NAMALWA (cell line): Measurements from ENCODE around the gene NAALADL2.

Experiments
- DNase-seq: peaks from one replicate; pipeline ENCODE4 v3.0.0-alpha.2; 2015; ENCODE audit warnings: low spot score

NAALADL2 gene

DNA sequence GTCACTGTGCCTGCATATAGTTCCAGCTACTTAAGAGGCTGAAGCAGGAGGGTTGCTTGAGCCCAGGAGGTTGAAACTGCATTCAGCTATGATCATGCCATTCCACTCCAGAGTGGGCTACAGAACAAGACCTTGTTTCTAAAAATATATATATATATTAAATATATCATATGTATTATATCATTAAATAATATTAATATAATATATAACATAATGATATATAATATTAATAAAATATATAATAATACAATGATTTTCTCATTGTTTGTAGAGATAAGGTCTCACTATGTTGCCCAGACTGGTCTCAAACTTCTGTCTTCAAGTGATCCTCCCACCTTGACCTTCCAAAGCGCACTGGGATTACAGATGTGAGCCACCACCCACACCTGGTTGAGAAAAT, 101.8 kb downstream of the NAALADL2 start:
- no peak for DNase-seq

DNA sequence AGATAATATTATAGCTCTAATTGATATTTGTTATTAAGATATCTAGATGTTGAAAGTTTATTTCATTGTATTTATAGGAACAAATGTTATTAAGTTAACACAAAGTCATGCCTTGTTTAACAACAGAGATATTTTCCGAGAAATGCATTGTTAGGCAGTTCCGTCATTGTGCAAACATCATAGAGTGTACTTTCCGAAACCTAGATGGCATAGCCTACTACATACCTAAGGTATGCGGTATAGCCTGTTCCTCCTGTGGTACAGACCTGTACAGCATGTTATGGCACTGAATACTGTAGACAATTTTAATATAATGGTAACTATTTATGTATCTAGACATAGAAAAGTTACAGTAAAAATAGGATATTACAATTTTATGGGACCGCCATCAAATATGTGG, 114.3 kb downstream of the NAALADL2 start:
- no peak for DNase-seq

DNA sequence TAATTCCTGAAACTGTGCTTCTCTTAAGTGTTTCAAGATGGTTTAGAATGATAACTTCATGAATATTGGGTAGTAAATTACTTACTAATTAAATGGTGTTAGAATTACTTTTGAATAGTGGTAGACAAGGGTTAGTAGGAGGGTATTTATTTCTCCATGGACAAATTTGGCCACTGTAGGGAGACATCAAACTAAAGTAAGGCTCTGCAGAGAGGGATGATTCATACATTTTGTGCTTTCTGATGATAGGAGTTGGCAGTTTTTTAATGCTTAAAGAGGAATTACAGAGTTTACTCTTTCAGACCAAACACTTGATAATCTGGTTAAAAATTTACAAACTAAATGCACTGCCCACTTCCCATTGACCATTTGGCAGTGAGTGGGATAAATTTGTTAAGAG, 127.6 kb downstream of the NAALADL2 start:
- DNase-seq, result no peak

DNA sequence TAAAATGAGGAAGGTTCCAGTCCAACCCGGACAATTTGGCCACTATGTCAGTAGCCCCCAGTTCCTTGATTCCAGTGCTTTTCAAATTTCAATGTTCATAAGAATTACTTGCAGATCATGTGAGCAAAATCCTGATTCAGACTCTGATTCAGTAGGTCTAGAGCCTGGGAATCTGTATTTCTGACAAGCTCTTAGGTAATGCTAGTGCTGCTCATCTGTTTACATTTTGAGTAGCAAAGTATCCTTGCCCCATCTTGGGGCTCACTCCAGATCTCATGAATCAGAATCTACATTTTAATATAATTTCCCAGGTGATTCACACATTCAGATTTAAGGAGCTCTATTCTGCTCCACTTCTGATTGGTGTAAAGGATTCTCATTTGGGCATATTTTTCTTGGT, 142.0 kb downstream of the NAALADL2 start:
- DNase-seq, result no peak

DNA sequence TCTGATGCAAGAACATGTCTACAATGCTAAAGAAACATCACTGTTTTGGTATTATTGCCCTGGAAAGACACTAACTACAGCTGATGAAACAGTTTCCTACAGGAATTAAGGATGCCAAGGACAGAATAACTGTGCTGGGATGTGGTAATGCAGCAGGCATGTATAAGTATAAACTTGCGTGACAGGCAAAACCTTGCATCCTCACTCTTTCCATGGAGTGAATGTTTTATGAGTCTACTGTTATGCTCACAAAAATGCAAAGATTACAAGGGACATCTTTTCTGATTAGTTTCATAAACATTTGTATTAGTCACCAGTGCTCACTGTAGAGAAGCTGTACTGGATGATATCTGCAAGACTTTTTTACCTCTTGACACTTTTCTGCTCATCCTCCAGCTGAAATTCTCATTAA, 143.6 kb downstream of the NAALADL2 start:
- no peak for DNase-seq

DNA sequence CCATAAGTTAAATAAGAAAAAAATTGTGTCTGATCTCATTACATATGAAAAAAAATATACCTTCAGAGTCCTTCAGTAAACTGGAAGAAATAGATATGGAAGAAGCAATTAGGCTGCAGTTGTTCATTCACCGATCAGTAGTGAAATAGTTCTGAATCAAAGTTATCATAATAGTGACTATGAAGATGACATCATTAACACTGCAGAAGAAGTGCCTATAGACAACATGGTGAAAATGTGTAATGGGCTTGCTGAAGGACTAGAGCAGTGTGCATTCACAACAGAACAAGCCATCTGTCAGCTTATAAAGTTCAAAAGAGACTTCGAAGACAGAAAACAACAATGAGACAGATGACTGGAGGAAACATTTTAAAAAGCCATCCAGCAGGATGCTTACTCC, 144.5 kb downstream of the NAALADL2 start:
- DNase-seq, result no peak

DNA sequence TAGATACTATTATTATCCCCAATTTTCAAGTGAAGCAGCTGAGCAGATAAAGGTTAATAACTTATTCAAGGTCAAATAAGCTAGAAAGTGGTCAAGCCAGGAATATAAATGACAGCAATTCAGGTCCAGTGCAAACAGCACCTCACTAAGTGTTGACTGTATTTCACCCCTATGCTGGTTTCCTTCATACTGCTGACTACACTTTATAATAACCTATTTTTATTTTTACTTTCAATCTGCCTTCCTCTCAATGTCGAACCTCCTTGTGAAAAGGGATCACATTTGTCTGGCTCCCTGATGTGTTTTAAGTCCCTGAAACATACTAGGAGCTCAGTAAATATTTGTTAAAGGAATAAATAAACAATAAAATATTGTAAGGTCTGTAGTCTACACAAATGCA, 146.1 kb downstream of the NAALADL2 start:
- DNase-seq, result no peak

DNA sequence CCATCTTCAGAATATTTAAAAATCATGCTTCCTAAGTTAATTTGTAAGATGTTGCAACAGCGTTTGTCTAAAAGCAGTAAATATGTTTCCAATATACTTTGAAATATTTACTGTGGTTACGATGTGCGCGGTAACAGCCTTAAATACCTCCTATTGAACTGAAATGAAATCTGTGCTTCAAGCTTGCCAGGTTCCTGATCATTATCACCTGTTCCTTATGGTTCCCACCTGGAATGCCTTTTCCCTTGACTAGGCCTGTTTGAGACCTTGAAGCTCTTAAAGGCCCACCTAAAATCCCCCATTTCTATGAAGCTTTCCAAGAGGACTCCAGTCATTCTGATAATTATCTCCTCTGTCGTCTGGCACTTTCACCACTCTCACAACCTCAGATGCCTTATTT, 146.7 kb downstream of the NAALADL2 start:
- no peak for DNase-seq

DNA sequence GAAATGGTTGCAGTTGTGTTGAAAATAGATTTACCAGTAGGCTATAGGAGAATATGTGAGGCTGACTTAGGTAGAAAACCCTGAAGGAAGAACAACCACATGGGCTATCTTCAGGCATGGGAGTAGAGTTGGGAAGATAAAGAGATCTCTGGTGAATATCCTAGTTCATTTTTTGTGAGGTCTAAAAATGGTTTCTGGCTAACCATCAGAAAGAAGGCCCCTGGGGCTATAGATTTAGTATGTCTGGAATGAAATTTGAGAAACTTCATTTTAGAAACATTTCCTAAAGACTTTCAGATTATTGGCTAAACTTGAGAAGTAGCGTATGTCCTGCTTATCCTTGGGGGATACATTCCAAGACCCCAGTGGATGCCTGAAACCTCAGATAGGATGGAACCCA, 148.2 kb downstream of the NAALADL2 start:
- DNase-seq, result no peak

DNA sequence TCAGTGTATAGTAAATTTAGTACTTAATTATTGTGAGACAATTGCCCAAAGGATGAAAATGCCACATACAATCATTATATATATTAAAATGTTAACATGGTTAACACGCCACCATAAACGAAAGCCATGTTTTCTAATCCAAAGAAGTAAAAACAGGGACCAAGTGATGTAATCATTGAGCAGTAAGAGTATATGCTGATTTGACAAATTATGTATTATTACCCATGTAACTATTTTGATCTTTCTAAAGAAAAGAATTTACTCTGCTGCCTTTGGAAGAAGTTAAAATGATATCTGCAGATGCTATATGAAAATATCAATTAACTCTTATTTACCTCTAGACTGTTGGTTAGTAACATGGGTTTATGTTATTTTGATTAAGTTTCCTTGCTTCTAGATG, 150.2 kb downstream of the NAALADL2 start:
- DNase-seq, result no peak

DNA sequence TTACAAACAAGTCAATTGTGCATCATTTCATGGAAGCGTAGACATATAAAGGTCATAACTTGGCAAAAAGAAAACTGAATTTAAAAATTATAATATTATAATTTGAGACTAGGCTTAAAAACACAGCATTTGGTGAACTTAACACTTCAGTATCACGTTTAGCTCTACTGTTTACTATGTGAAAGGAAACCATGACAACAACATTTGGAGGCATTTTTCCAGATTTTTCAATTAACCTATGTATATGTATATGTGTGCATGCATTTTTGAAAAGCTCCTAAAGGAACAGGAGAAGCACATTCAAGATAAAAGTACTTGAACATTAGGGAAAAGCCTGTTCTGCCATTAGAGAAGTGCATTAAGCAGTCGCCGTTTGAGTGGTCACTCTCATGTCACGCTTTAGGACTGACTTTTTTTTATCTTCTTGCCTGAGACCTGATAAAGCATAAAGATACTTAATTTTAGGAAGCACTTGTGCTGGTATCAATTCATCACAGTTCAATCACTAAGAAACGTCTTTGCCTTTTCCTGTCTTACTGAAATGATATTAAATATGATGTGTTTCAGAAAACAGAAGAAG, 156.0 kb downstream of the NAALADL2 start:
- DNase-seq, result no peak

DNA sequence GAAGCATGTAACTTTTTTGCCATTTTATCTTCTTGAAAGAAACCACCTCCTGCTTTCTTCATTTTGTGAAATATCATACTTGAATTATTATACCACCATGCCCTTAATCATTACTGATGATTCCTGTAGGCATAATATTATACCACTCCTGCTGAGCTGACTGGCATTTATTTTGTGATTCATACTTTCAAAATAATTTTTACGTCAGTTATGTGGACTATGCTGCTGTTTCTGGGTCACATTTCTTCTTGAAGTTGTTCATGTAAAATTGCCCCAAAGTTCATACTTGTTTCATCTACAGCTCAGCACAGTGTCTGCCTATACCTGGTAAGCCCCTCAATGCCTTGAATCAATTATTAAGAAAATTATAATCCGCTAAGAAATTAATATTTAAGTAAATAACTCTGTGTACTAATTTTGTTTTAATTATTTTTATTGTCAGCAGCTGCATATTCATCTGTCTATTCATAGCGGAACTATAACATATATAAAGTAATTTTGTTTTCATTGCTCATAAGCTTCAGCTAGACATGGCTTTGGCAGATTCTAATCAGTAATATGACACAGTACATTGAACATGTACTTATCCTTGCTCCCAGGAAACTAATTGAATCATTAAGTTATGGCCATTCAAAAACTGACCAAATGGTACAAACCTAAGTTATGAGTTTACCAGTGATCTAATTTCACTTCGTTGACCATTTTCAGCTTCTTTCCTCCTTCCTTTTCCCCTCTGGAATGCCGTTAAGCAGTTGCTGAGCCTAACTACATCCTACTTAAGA, 160.0 kb downstream of the NAALADL2 start:
- no peak for DNase-seq

DNA sequence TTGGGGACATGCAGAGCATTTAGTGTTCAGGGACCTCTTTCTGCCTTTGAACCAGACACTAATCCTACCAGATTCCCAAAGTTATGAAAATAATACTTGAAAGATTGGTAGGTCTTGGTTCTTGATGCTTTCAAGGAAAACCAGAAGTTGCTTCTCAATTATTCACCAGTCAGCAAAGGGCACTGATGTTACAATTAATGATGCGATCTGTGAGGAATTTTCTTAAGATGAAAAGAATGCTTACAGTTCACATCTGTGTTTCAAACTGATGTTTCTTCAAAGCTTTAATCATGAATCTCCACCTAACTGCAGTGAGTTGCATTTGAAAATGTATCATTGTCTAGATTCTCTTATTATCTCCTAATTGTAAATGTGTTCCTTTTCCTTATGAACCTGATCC, 161.0 kb downstream of the NAALADL2 start:
- no peak for DNase-seq

DNA sequence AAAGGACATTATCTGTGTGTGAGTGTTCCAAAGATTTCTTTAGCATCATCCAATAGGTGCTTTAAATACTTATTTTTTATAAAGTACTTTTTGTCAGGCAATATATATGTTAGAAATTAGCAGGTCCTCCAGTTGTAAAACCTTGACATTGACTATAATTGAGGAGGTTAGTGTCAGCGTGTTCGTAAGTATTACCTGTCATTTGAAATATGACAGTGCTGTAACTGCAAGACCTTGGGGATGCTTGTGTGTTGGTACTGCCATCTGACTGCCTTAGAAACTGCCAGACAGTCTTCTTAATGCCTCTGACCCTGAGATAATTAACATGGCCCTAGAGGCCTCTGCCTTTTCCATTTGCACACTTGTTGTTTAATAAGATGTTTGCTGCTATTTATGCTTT, 170.7 kb downstream of the NAALADL2 start:
- DNase-seq, result no peak

DNA sequence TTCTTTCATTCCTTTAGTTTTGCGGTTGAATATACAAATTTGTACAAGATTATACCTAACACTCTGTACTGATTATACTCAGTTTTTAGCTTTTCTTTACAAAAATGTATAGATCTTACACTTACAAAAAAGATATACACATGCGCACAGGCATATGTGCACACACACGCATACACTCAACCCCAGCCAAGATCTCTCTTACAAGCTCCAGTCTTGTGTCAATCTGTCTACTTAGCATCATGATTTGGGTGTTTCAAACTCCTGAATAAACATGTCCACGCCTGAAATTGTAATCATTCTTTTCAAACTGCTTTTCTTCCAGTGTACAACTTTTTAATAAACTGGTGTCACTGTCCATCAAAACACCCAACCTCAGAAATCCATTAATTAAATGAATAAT, 180.7 kb downstream of the NAALADL2 start:
- DNase-seq, result no peak

DNA sequence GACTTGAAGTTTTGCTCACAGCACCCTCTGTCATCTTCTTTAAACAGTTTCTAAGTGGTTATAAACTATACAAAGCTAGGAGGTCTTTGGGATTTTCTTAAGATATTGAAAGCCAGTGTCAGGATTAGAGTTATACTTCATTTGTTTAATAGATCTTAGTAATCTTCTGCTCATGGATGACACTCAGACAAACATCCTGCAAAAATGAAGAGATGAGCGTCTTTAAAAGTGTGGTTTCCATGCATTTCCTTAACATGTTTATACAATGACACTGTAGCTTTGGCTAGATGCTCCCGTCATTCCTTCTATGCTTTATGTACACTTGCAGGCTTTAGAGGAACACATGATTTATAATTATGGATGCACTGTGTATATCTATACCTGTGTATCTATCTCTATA, 182.2 kb downstream of the NAALADL2 start:
- DNase-seq, result no peak

DNA sequence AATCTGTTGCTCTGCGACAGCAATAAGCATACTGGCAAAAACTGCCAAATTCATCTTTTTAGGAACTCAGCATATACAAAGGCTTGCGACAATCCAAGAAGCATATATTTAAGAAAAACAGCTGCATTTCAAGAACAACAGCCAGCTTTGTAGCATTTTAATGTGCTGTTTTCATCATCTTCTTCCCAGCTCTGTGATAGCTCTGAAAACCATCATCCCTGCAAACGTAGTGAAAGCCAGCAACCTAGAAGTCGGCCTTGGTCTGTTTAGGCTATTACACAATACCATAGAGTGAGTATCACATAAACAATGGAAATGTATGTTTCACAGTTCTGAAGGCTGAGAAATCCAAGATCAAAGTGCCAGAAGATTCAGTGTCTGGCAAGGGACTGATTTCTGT, 187.5 kb downstream of the NAALADL2 start:
- DNase-seq, result no peak

DNA sequence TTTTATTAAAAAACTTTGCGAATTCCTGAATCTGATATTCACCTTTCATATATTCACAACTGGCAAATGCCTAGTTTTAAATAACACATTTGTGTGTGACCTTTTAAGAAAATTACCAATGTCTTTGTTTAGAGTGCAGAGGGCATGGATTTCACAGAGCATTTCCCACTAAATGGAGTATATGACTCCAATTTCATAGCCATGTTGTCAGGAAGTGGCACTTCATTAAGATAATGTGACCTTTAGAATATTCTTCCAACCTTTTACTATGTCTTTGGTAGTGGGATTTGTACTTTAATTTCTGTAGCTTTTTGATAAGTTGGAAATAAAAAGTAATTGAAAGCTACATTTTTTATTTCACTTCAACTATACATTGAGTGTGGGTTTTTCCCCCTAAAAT, 188.7 kb downstream of the NAALADL2 start:
- no peak for DNase-seq

DNA sequence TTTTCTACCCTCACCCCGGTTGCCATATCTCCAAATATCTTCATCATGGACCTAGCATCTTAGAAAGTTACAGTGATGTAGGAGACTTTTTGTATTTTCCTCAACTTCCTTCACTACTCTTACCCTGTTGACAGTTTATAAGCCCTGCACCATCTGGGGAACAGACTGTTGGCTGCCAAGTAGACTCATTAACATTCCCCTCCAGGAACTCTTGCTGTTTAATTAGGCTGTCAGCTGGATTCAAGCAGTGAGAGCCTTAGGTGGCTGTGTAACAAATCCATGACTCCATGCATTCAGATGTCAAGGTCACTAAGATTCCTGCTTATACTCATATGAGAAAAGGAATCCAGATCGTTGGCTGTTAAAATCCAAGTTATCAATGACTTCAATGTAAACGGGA, 198.3 kb downstream of the NAALADL2 start:
- DNase-seq, result no peak

DNA sequence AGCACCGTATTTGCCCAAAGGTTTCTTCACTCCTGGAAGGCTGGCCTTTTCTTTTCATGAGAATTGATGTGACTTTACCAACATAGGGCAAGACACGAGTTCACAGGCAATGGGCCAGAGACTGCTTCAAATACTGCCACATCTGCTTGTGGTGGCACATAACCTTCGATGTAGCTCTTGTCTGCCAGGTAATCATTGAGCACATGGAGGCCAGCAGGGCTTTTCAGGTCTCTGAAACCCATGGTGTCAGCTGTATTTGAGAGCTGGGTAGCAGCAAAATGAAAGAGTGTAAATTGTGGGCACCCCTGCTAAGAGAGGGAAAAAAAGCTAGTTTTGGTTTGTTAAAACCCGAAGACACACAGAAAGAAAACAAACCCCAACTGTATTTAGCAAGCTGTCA, 200.7 kb downstream of the NAALADL2 start:
- DNase-seq, result no peak

DNA sequence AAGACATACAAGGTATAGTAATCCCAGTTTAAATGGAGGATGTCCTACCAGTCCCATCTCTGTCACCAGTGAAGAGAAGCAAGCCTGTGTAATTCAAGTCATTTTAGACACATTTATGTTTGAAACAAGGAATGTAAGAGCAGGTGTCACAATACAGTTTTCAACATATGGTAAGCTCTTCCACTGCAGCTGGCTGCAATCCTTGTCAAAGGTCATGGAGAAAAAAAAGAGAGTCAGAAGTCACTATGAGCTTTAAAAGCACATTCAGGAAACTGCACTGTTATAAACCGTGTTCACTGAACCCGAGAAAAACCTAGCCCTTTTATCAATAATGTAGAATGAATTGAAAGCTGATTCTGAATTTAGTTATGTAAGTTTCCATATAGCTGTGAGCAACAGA, 206.4 kb downstream of the NAALADL2 start:
- DNase-seq, result no peak

DNA sequence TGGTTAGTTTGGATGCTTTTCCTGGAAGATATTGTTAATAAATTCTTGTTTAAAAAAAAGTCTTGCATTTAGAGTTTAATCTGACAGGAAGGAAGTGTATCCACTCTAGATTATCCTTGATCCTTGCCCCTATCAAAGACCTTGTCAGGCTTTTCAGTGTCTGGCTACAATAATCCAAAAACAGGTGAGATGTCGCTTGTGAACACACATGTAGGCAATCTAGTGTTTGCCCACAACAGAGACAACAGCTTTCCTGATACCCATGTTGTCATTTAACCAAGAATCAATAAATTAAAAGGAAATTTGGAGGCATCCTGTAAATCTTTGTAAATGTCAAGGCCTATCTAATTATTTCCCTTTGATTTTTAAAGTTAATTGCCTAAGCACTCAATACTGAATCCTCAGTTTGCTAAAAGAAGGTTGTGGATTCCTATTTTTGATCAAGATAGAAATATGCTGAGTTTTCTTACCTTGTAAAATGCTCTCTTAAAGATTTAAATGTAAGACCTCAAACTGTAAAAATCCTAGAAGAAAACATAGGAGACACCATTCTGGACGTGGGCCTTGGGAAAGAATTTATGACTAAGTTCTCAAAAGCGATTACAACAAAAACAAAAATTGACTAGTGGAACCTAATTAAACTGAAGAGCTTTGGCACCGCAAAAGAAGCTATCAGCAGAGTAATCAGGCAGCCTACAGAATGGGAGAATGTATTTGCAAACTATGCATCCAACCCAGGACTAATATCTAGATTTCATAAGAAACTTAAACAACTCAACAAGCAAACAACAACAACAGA, 207.7 kb downstream of the NAALADL2 start:
- DNase-seq, result no peak

DNA sequence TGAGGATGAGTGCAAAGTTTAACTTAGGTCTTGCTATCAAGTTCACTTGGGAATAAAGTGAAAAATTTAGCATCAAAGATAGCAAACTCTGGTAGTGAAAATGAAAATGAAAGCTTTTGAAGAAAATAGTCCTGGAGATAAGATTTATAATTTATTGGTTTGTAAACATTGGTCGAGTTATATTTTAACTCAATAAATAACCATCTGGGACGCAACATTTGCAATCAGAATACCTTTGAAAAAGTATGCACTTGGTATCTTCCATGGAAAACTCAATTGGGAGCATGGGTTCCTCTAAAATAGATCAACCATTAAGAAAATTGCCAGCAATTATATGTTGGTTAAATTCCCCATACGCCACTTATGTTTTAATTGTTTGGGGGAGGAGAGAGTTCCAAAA, 209.5 kb downstream of the NAALADL2 start:
- DNase-seq, result no peak
